GM19372 (cell line): ENCODE data around the gene EPB41L2.
"Not testable (repeated sequence)": the region's sequence is repeated elsewhere in the genome, so short reads cannot be mapped to it uniquely, and the experiment has no call there.

ENCODE experiments used
- ATAC-seq: cut with Tn5 transposase; IDR thresholded peaks from one replicate; pipeline ENCODE4 v1.9.1; 2021; ENCODE audit warnings: mild to moderate bottlenecking, low read depth, moderate library complexity; ENCODE audit not compliant: unreplicated experiment

EPB41L2 gene

DNA sequence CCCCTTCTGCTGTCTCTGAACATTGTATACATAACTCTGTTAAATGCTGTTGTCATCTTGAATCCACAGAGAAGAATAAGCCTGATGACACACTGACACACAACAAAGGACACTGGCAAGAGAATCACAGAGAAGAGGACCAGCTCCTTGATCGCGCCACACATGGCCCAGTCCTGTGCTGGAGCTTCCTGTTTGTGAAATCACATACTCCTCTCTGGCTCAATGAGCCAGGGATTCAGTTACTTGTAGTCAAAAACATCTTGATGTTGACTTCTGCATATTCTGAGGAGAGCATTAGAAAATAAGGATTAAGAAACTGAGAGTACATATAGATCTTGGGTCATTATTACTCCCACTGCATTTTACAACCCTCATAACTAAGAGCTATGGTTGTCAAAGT is 100.1 kb downstream of the EPB41L2 start:
- ATAC-seq, result no peak

GRCh38 chr6:130961148-130961547 is 101.9 kb downstream of the EPB41L2 start:
- ATAC-seq, result no peak

GRCh38 chr6:130959951-130960350 is 103.1 kb downstream of the EPB41L2 start:
- no peak for ATAC-seq

DNA sequence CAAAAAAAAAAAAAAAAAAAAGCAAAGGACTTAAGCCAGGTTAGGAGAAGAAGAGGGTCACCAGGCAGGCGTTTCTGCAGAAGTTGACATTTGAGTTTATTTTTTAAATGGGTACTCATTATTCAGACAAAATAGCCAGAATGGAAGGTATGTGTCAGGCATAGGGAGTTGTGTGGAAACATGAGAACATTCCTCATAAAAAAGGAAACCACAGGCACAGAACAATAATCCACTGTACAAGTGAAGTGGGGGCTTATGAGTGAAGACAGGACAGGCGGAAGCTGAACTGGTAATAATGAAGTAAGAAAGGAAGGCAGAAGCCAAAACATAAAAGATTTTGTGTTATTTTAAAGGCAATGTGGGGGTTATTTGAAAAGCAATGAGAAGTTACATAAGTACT is 104.6 kb downstream of the EPB41L2 start:
- ATAC-seq, result no peak

DNA sequence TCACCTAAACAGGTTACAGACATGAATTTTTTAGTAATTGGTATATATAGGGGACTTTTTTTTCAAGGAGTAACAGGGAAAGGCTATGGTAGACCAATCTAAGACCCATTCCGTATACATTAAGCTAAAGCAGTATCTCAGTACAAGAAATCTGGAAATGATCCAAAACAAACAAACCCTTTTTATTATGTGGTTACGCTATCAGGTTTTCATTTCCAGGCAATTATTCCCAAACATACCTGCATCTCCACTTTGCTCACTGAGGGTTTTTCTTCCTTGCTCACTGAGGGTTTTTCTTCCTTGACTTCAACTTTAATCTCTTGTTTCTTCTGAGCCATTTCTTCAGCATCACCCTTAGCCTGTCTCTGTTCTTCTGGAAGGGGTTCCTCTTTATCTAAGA is 107.3 kb downstream of the EPB41L2 start:
- no peak for ATAC-seq

DNA sequence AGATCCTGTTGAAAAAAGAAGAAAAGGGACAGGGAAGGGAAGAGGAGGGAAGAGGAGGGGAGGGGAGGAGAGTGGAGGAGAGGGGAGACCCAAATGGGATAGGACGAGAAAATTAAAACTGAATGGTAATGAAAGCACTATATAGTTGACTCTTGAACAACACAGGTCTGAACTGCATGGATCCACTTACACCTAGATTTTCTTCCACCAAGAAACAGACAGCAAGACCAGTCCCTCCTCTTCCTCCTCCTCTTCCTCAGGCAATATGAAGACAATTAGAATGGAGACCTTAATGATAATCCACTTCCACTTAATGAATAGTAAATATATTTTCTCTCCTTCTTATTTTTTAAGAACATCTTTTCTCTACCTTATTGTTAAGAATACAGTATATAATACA is 113.5 kb downstream of the EPB41L2 start:
- no peak for ATAC-seq

DNA sequence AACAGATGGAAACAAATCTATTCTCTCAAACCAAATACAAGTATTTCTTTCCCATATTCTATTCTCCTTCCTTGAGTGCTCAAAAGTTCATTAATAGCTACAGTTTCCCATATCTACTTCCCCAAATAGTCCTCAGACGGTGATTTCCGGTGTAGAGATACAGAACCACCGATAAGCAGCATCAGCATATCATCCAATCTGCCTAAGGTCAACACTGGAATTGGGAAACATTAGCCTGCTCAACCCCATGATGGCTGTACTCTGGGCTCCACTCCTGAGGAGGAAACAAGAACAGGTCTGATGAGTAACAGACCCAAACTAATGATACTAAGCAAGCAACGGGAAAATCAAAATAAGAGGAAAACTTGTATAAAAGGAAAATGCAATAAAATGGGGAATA is 115.6 kb downstream of the EPB41L2 start:
- ATAC-seq, result no peak

DNA sequence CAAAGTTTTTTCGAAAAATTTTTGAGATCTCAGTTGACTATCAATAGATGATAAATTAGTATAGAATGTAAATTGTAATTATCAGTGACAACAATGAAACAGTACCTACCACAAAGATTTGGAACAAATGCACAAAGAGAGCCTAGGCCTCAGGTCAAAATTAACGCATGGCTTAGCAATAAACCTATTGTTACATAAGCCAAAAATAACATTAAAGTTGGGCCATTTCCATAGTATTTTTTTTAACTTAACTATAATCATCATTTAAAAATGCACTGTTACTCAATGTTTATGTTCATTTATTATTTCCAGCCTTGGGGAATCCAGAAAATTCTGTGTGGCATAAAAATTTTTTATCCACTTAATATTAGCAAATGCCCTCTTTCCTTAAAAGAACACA is 117.0 kb downstream of the EPB41L2 start:
- ATAC-seq, result no peak

DNA sequence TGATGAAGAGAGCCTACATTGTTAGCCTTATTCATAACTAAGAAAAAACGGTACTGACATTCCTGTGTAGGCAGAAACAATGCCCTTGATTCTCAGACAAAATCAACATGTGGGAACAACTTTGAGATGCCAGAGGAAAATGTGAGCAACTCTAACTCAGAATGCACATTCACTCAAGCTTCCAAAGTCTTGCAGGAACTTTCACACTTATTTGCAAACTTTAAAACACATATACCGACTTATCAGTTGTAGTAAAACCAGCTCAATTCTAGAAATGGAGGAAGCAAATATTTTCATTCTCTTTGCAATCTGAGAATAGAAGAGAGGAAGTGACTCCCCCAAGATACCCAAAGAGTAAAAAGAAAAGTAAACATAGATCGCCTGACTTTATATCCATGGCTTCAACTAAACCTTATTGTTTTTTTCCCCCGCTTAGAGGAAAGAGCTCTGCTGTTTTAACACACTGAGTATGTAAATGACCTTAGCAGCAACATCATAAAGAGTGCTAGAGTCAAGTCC is 117.6 kb downstream of the EPB41L2 start:
- ATAC-seq, result no peak

GRCh38 chr6:130944486-130944885 is 118.6 kb downstream of the EPB41L2 start:
- ATAC-seq, result no peak

- ATAC-seq, result no peak
Observed at GRCh38 chr6:130943738-130944137, 119.3 kb downstream of the EPB41L2 start.

DNA sequence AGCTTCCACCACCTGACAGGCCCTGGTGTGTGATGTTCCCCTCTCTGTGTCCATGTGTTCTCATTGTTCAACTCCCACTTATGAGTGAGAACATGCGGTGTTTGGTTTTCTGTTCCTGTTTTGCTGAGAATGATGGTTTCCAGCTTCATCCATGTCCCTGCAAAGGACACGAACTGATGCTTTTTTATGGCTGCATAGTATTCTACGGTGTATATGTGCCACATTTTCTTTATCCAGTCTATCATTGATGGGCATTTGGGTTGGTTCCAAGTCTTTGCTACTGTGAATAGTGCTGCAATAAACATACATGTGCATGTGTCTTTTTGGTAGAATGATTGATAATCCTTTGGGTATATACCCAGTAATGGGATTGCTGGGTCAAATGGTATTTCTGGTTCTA is 120.3 kb downstream of the EPB41L2 start:
- not testable (repeated sequence) for ATAC-seq

- no peak for ATAC-seq
Observed at GRCh38 chr6:130937942-130938604, 125.0 kb downstream of the EPB41L2 start.

GRCh38 chr6:130936933-130937332 is 126.1 kb downstream of the EPB41L2 start:
- no peak for ATAC-seq

DNA sequence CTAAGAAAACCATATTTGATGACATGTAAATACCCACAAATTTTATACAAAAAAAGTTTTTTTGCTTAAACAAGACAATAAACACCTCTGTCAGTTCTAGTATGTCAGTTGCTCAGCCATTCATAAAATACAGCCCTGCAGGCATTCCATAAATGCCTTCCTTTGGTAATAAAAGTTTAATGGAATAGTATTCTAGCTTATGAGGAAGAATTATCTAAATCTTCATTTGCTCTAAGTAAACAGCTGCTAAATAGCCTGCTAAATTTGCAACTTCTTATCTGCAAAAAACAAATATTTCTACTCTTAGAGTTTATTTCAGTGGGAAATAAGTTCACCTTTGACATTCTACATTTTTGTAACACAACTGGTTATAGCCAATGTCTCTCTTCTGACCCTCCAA is 127.1 kb downstream of the EPB41L2 start:
- ATAC-seq, result no peak

DNA sequence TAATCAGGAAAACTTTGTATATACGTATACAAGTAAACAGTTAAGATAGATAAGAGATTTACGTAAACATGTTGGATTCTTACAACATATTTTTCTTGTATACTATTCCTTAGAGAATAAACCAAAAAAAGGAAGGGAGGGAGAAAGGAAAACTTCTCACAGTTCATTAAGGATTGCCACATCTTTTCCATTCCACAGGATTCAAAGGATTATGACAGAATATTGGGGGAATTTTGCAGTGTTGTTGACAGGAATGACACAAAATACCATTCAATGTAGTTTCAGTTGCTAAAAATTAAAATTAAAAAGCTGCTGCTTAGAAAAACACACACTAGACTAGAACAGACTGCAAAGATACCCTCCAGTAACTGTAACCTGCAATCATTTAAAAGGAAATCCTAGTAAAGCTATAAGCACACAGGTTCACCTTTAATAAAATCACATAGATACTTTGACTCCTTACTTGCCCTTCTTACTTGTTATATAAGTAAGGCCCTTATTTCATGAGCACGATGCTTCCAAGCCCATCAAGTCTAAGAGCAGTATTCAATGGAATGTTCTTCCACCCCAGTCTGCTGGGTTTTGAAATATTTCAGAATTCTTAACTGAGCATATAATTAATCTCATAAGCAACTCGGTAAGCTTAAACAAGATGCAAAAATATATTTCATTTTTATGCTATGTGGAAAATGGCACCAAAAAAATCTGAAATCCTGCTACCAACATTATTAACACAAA is 128.0 kb downstream of the EPB41L2 start:
- no peak for ATAC-seq

DNA sequence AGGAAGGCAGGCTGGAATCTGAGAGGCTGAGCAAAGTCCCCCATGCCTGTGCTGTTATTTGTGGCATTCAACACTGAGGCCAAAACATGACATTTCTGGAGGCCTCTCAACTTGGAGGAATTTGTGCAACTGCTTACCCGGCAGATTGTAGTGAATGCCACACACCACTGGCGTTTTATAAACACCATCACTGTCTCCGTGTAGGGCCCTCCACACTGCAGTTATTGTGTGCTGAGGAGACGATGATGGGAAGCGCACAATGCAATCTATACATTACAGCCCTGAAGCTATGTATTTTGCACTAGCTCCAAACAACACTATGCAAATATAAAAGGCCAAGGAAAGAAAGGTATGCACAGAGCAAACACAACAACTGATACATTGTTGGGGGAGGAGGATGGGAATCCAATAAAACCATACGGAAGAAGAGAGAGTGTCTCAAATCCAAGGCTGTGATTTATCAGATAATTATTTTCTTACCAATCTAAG is 129.3 kb downstream of the EPB41L2 start:
- ATAC-seq, result no peak

- no peak for ATAC-seq
Observed at GRCh38 chr6:130932921-130933320, 130.1 kb downstream of the EPB41L2 start.

DNA sequence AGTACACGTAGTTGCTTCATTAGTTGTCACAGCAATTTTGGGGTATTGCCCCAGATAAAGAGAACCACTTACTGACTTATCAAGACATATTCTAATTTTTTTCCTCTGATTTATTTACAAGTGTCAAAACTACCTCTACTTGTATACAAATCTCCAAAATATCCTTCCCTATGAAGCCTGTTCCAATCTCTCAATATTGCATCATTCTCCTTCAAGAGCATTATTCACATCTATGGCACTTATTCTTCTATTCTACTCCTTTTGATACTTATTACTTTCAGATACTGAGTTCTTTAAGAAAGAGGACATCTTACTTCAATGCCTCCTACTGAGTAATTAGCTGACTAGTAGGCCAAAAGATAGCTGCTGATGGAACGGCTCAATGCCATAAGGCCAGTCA is 130.6 kb downstream of the EPB41L2 start:
- no peak for ATAC-seq

DNA sequence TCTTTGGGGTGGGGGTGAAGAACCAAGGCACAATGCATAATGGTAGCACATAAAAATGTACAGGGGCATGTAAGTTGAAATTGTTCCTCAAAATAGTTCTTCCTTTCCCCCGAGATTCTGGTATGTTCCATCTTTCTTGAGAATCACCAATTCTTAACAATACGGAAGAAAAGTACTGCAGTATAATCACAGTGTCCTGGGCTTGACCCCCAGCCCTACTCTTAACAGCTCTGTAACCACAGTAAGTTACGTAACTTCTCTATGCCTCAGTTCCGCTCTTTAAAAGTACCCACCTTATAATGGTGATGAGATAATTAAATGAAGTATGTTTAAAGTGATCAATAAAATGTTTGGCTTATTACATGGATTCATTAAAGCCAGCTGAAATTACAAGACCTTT is 131.4 kb downstream of the EPB41L2 start:
- no peak for ATAC-seq

DNA sequence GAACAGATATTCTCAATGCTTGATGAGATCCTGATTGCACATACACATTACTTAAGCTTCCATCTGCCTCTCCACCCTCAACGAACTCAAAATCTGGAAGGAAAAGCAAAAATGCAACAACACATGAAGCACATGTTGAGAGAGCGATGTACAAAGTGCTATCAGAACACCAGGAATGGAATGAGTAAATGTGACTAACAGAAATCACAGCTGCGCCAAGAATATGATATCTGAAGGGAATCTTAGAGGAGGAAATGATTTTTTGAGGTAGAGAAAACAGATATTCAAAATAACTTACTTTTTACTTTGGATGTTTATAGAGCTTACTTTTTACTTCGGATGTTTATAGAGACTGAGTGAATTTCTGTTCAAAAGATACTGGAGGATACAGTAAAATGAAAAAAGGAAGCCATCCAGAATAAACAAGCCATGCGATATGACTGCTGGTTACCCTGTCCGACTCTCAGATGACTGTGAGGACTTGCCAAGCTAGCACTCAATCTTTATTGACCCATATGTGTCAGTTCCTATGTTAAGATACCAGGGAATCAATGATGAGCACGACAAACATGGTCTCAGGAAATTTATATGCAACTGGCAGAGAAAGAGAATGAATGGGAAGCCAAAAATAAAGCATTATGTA is 133.9 kb downstream of the EPB41L2 start:
- ATAC-seq, result no peak
